NT2/D1 (cell line): ENCODE data around the gene PCGF2.

Source experiments
- YY1 ChIP-seq: IDR thresholded peaks from 2 replicates; pipeline ENCODE4 v1.6.1; 2011; ENCODE audit not compliant: insufficient read length, insufficient read depth
- ZNF274 ChIP-seq: IDR thresholded peaks from 2 replicates; pipeline ENCODE4 v1.6.1; 2011; ENCODE audit warnings: mild to moderate bottlenecking, low read depth, low read length

- TF ChIP-seq YY1 (peak; percentile 19), ZNF274 (no peak)
These were observed 530 bp downstream of the PCGF2 start for GRCh38 chr17:38747463-38748148.
